ENCODE data around the gene ID3. TPM values are rescaled to one million over a fixed set of nuclear protein-coding genes. Genes with fewer than 3 reads are reported as not detected.

Gene ID3
- polyA plus RNA-seq, 1 of the 3 experiments (the other 2 are of a cell fraction) = 504 TPM

GRCh38 chr1:23578997-23579363 lies 19.7 kb upstream of the ID3 start:
- Histone ChIP-seq H3K9me2 (no peaks in the 10 kb centered on the region), H3K79me2 (ENCODE audit: insufficient read depth) (peaks cover 9% of the 10 kb centered on the region; the same call in 1 of the 2 replicates), H3K4me2 (0 out of 2 replicates have a peak overlapping the region, but pooled peaks have one; percentile 90), H3K9ac (peak overlapping the region; percentile 80; the same call in 1 of the 2 replicates), H3F3A (replicated peaks; ENCODE audit: insufficient read depth) (peaks cover 41% of the 10 kb centered on the region), H3K36me3 (replicated peaks in 1 of 2; ENCODE audit: control insufficient read depth in 1 of 2, insufficient read depth in 2 of 2, low read length in 1 of 2) (no peaks in the 10 kb centered on the region), H3K4me3 (ENCODE audit: low read depth in 2 of 2, low read length in 1 of 2) (no peak overlapping the region), H3K27me3 (ENCODE audit: insufficient read depth) (no peaks in the 10 kb centered on the region), H3K4me1 (ENCODE audit: control insufficient read depth in 1 of 2, insufficient read depth in 2 of 2, low read depth in 1 of 2, low read length in 1 of 2) (peaks cover 10 to 40% of the 10 kb centered on the region in 2 experiments), H3K9me3 (no peaks in the 10 kb centered on the region), H4K20me1 (ENCODE audit: insufficient read depth) (no peaks in the 10 kb centered on the region), H2AFZ (ENCODE audit: low read depth) (no peak overlapping the region), H3K27ac (ENCODE audit: low read depth in 2 of 2, low read length in 1 of 2) (peak overlapping the region in 1 of 2 experiments; percentile 99; a peak in 2 of 4 replicates)
- no peak for DNase-seq
- POLR2A ChIA-PET = no interaction called here
- WGBS (ENCODE audit: low lambda C conversion rate) = 90% methylated on average over 6 of the region's 6 CpGs
- CTCF ChIA-PET = no interaction called here
- TF ChIP-seq TEAD4 (IDR thresholded peaks at IDR 0.05; ENCODE audit: borderline replicate concordance, insufficient read depth) (no peak), MXI1 (IDR thresholded peaks at IDR 0.05; ENCODE audit: low read depth, low read length) (no peak), FOXM1 (IDR thresholded peaks at IDR 0.05; ENCODE audit: low read depth) (no peak), FOSL2 (IDR thresholded peaks at IDR 0.05; ENCODE audit: borderline replicate concordance, low read depth) (no peak), YY1 (IDR thresholded peaks at IDR 0.05; ENCODE audit: low read depth) (no peak), FOXJ3 (CRISPR knock-in tag; IDR thresholded peaks at IDR 0.05) (no peak), GATA2 (CRISPR knock-in tag; IDR thresholded peaks at IDR 0.05) (no peak), SMC3 (IDR thresholded peaks at IDR 0.05; ENCODE audit: low read depth, low read length) (no peak), SIN3A (IDR thresholded peaks at IDR 0.05; ENCODE audit: borderline replicate concordance, low read depth, low read length) (no peak)

- H3K79me2 ChIP-seq (ENCODE audit: insufficient read depth) = peaks cover 9% of the 10 kb centered on the region; the same call in 1 of the 2 replicates
- H3K9me2 ChIP-seq = no peaks in the 10 kb centered on the region
- 88% methylated on average over 4 of the region's 4 CpGs for WGBS (ENCODE audit: low lambda C conversion rate)
- CTCF ChIA-PET = interaction anchor here (3.2 to 4.0 kb wide), 2 partner anchors 34 to 56 kb away, joined by 11 to 23 read pairs; no protein-coding TSS in a partner anchor
- H3K27me3 ChIP-seq (ENCODE audit: insufficient read depth) = no peaks in the 10 kb centered on the region
- H3K9me3 ChIP-seq = no peaks in the 10 kb centered on the region
- peak overlapping the region; percentile 89; the same call in 1 of the 2 replicates for H2AFZ ChIP-seq (ENCODE audit: low read depth)
- H3F3A ChIP-seq (replicated peaks; ENCODE audit: insufficient read depth) = peaks cover 38% of the 10 kb centered on the region
- no peak overlapping the region for H3K4me3 ChIP-seq (ENCODE audit: low read depth in 2 of 2, low read length in 1 of 2)
- no peaks in the 10 kb centered on the region for H3K36me3 ChIP-seq (replicated peaks in 1 of 2; ENCODE audit: control insufficient read depth in 1 of 2, insufficient read depth in 2 of 2, low read length in 1 of 2)
- DNase-seq = no peak
- H3K9ac ChIP-seq = peak overlapping the region; percentile 80
- POLR2A ChIA-PET = no interaction called here
- H4K20me1 ChIP-seq (ENCODE audit: insufficient read depth) = no peaks in the 10 kb centered on the region
- H3K4me1 ChIP-seq (ENCODE audit: control insufficient read depth in 1 of 2, insufficient read depth in 2 of 2, low read depth in 1 of 2, low read length in 1 of 2) = peaks cover 10 to 40% of the 10 kb centered on the region in 2 experiments
- no peak for TF ChIP-seq NRF1 (IDR thresholded peaks at IDR 0.05; ENCODE audit: low read depth, low read length)
- TF ChIP-seq IRF3 (IDR thresholded peaks at IDR 0.05; ENCODE audit: low read depth, low read length) = no peak
- no peak for TF ChIP-seq FOSL2 (IDR thresholded peaks at IDR 0.05; ENCODE audit: borderline replicate concordance, low read depth)
- no peak for TF ChIP-seq NFIC (IDR thresholded peaks at IDR 0.05; ENCODE audit: borderline replicate concordance)
- TF ChIP-seq FOXJ3 (CRISPR knock-in tag; IDR thresholded peaks at IDR 0.05) = no peak
- TF ChIP-seq RAD21 (IDR thresholded peaks at IDR 0.05; ENCODE audit: low read length) = no peak
- no peak for TF ChIP-seq ZBTB33 (IDR thresholded peaks at IDR 0.05; ENCODE audit: borderline replicate concordance, low read depth)
- TF ChIP-seq ELF1 (IDR thresholded peaks at IDR 0.05) = no peak
- no peak for TF ChIP-seq YY1 (IDR thresholded peaks at IDR 0.05; ENCODE audit: low read depth)
- no peak for TF ChIP-seq REST (IDR thresholded peaks at IDR 0.05; ENCODE audit: low read depth, low read length)
- no peak for TF ChIP-seq EP300 (IDR thresholded peaks at IDR 0.05; ENCODE audit: borderline replicate concordance in 1 of 2, low read depth in 1 of 2, low read length in 1 of 2)
- TF ChIP-seq GATA2 (CRISPR knock-in tag; IDR thresholded peaks at IDR 0.05) = no peak
- no peak for TF ChIP-seq SIN3A (IDR thresholded peaks at IDR 0.05; ENCODE audit: borderline replicate concordance, low read depth, low read length)
- H3K27ac ChIP-seq (ENCODE audit: low read depth in 2 of 2, low read length in 1 of 2) = peak overlapping the region; percentile 85 to 99; a peak in 3 of 4 replicates
- H3K4me2 ChIP-seq = peak overlapping the region; percentile 90
Observed at GRCh38 chr1:23578311-23578996, 19.2 kb upstream of the ID3 start.
